Chondrocyte (in vitro differentiated cells): Measurements from ENCODE around the gene TBX15. TPM values are rescaled to one million over a fixed set of nuclear protein-coding genes. Genes with fewer than 3 reads are reported as not detected.

ENCODE experiments used
- DNase-seq: peaks from one replicate; pipeline ENCODE4 v3.0.0; 2021; ENCODE audit warnings: mixed read lengths, low spot score
- H3K27ac Mint-ChIP-seq: one replicate; pipeline ENCODE4 v1.8.0; 2021; ENCODE audit warnings: mild to moderate bottlenecking, moderate library complexity, mixed read lengths; ENCODE audit not compliant: unreplicated experiment
- H3K27me3 Mint-ChIP-seq: 2 replicates; pipeline ENCODE4 v1.8.0; 2021; ENCODE audit warnings: low read depth, mixed read lengths
- H3K36me3 Mint-ChIP-seq: 2 replicates; pipeline ENCODE4 v1.8.0; 2021; ENCODE audit warnings: low read depth, mixed read lengths
- H3K4me1 Mint-ChIP-seq: 2 replicates; pipeline ENCODE4 v1.8.0; 2021; ENCODE audit warnings: low read depth, mild to moderate bottlenecking, mixed read lengths
- H3K4me3 Mint-ChIP-seq: one replicate; pipeline ENCODE4 v1.8.0; 2021; ENCODE audit warnings: mild to moderate bottlenecking, moderate library complexity, mixed read lengths; ENCODE audit not compliant: unreplicated experiment
- H3K9me3 Mint-ChIP-seq: 2 replicates; pipeline ENCODE4 v1.8.0; 2021; ENCODE audit warnings: low read depth, mixed read lengths
- total RNA-seq: library from RNA; stranded (reverse); gene quantifications from 3 replicates; pipeline ENCODE4 v1.2.1, GENCODE V29; 2021
- TF ChIP-seq, protein P1 (sequence below): fragments of 200-600 bp; sonication (generic); IDR thresholded peaks from 2 replicates; pipeline ENCODE4 v1.5.0; 2021; ENCODE audit warnings: antibody characterized with exemption, mild to moderate bottlenecking, moderate library complexity

TBX15 gene
- total RNA-seq, 1 donor from 2014 or later, result 41.0 TPM

DNA sequence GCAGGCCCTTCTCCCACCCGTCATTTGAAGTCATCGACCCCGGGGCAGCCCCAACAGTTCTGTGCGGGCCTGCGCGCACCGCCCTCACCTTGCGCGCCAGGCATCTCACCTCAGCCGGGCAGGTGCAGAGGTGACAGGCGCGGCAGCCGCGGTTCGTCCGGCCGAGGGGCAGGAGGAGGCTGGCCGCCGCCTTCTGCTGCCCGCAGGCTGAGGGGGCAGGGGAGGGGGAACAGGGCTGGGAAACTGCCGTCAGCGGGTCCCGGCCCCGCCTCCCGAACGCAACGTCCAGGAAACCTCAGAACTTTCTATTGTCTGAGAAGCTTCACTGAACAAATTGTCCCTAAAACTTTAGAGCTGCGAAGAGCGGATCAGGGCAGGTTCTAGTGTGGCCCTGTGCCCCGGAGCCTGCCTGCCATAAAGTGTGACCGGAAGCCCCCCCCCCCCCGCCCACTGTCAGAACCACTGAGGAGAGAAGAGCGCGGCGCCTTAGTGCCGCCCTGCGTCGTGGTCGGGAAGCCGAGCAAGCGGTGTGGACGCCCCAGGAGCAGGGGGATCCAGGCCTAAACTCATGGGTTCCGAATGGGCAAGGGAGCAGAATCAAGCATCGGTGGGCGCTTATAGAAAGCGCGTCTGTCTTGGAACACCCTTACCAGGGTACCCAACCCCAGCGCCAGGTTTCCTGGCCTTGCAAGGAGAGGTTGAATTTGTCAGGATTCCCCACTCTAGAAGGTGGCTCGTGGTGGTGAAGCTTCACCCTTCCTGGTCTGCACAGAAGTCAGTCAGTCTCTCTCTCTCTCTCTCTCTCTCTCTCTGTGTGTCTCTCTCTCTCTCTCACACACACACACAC lies 13.3 kb upstream of the TBX15 start:
- peaks cover 3% of the 10 kb centered on the region for H3K36me3 Mint-ChIP-seq

DNA sequence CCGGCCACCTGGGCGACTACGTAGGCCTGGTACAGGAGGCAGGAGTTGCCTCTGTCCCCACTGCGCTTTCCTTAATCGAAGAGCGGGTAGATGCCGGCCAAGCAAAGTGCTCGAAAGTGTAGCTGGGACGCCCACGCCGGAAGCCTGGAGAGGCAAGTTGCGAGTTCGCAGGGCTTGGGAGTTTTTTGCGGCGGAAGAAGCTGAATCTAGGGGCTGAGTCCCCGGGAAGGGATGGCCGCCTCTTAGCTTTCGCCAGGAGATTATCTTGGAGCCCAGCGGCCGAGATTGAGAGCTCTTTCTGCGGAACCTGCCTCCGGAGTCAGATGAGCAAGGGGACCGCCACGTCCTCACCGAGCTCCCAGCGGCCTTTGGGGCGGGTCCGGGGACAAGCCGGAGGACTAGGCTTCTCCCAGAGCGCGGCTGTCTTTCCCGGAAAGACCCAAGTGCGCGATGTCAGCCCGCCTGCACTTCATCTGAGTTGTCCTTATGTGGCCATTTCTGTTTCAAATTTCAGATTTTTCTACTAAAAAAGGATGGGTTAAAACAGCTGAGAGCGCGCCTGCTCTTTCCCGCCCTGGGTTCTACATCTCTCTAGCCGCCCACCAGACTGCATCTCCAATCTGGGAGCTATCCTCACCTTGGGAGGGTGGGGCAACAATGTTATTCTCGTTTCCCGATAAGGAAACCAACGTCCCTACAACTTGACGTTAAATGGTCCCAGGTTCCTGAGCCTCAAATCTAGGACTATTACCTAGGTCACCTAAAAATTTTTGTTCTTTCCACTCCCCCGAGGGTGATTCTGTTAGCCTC lies 12.4 kb upstream of the TBX15 start:
- H3K9me3 Mint-ChIP-seq, result no peaks in the 10 kb centered on the region
- peak overlapping the region; percentile 41 for H3K4me3 Mint-ChIP-seq
- no peak for DNase-seq
- peaks cover 2% of the 10 kb centered on the region for H3K36me3 Mint-ChIP-seq
- TF ChIP-seq, protein P1, sequence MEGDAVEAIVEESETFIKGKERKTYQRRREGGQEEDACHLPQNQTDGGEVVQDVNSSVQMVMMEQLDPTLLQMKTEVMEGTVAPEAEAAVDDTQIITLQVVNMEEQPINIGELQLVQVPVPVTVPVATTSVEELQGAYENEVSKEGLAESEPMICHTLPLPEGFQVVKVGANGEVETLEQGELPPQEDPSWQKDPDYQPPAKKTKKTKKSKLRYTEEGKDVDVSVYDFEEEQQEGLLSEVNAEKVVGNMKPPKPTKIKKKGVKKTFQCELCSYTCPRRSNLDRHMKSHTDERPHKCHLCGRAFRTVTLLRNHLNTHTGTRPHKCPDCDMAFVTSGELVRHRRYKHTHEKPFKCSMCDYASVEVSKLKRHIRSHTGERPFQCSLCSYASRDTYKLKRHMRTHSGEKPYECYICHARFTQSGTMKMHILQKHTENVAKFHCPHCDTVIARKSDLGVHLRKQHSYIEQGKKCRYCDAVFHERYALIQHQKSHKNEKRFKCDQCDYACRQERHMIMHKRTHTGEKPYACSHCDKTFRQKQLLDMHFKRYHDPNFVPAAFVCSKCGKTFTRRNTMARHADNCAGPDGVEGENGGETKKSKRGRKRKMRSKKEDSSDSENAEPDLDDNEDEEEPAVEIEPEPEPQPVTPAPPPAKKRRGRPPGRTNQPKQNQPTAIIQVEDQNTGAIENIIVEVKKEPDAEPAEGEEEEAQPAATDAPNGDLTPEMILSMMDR, result no peak
- peaks cover 22% of the 10 kb centered on the region for H3K27me3 Mint-ChIP-seq
- no peak overlapping the region for H3K27ac Mint-ChIP-seq
- peaks cover 55% of the 10 kb centered on the region for H3K4me1 Mint-ChIP-seq

More for the DNA sequence above, 13.3 kb upstream of the TBX15 start:
- Mint-ChIP-seq H3K4me1 (peaks cover 56% of the 10 kb centered on the region), H3K9me3 (peaks cover 3% of the 10 kb centered on the region), H3K27ac (peak overlapping the region; percentile 86), H3K27me3 (peaks cover 27% of the 10 kb centered on the region), H3K4me3 (peak overlapping the region; percentile 44)
- TF ChIP-seq, protein P1, result no peak
- DNase-seq, result no peak

DNA sequence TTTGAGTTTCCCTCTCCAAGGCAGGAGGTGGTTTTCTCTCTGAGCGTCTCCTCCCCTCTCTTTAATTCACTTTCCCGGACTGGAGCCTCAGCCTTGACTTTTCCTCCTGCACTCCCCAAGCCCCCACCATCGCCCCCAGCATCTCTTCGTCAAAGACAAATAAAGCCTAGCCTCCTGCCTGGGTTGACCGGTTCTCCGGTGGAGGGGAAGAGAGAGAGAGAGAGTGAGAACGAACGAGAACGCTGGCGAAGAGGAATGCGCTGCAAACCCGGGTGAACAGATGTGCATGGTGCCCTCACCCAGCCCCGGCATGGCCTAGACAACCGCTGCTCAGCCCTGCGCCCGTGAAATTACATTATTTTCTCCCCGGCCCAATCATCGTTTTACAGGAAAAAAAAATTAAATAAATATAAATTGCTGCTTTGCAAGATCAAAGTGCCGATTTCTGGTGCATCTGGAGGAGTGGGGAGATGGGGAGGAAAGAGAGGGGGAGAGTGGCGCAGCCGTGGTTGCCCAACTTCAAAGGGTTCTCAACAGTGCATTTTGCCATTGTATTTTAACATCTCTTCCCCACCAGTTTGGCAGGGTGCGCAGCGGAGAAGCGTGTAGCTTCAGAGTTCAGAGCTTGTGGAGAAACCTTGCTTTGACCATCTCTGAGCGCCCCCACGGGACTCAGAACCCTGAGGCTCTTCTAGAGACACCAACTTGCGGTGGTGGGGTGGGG lies 11.4 kb upstream of the TBX15 start:
- H3K9me3 Mint-ChIP-seq, result no peaks in the 10 kb centered on the region
- H3K4me1 Mint-ChIP-seq, result peaks cover 52% of the 10 kb centered on the region
- no peak for DNase-seq
- H3K27ac Mint-ChIP-seq, result no peak overlapping the region
- TF ChIP-seq, protein P1, result no peak
- no peak overlapping the region for H3K4me3 Mint-ChIP-seq
- H3K36me3 Mint-ChIP-seq, result peaks cover 2% of the 10 kb centered on the region
- peaks cover 23% of the 10 kb centered on the region for H3K27me3 Mint-ChIP-seq

DNA sequence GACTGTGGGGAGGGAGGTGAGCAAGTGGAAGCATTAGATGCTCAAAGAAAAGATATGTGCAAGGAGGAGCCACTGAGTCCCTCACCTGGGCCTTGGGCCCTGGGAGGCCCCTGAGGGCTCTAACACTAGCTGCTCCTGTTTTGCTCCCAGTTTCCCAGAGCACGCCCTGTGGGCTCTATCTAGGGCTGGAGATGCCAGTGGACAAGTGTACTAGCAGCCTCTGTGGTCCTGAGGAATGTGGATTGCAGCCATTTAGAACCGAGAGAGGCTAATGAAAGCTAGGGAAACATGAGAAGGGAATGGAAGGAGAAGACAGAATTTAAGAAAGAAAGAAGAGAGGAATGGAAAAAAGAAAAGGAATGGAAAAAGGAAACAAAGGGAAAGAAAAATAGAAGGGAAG lies 10.0 kb upstream of the TBX15 start:
- Mint-ChIP-seq H3K4me1 (peaks cover 38% of the 10 kb centered on the region), H3K4me3 (no peak overlapping the region), H3K9me3 (no peaks in the 10 kb centered on the region), H3K27me3 (peaks cover 33% of the 10 kb centered on the region), H3K36me3 (peaks cover 4% of the 10 kb centered on the region), H3K27ac (no peak overlapping the region)
- TF ChIP-seq, protein P1, result no peak
- no peak for DNase-seq

DNA sequence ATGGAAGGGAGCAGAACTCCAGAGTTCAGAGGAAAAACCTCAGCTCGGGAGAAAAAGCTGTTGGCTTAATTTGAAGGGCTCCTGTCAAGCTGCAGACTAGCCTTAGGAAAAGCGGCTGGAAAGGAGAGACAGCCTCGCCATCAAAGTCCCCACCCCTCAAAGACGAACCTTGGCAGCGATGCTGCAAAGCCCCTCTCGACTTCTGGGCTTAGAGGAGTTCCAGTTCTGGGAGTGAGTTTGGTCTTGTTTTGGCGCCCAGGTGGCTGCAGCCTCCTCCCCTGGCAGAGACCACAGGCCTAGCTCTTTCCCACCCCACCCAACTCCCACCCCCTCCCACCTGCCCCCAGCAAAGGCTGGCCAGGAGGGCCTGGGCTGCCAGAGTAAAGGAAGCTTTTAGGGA lies 9.1 kb upstream of the TBX15 start:
- Mint-ChIP-seq H3K27ac (no peak overlapping the region), H3K4me3 (no peak overlapping the region), H3K36me3 (peaks cover 4% of the 10 kb centered on the region), H3K9me3 (no peaks in the 10 kb centered on the region), H3K27me3 (peaks cover 35% of the 10 kb centered on the region), H3K4me1 (peaks cover 30% of the 10 kb centered on the region)
- DNase-seq, result no peak
- TF ChIP-seq, protein P1, result no peak
